ENCODE measurements around the gene MYO3B.

DNA sequence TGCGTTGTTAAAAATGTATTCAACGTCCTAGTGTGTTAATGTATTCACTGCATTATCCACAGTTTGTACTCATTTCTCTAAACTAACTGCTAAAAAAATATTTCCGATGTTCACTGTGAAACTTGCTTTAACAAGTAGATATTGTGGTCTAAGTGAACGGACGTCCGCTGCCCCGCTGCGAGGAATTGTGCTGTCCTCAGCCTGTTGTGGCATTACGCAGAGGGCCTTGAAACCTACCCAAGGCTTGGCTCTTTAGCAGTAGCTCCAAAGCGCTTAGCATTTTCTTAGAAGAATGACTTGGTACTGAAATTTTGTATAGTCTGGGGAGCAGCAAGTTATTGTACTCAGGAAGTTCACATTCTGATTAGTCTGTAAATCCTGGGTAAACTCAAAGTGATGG is 400.7 kb downstream of the MYO3B start:
- TF ChIP-seq, protein P1, sequence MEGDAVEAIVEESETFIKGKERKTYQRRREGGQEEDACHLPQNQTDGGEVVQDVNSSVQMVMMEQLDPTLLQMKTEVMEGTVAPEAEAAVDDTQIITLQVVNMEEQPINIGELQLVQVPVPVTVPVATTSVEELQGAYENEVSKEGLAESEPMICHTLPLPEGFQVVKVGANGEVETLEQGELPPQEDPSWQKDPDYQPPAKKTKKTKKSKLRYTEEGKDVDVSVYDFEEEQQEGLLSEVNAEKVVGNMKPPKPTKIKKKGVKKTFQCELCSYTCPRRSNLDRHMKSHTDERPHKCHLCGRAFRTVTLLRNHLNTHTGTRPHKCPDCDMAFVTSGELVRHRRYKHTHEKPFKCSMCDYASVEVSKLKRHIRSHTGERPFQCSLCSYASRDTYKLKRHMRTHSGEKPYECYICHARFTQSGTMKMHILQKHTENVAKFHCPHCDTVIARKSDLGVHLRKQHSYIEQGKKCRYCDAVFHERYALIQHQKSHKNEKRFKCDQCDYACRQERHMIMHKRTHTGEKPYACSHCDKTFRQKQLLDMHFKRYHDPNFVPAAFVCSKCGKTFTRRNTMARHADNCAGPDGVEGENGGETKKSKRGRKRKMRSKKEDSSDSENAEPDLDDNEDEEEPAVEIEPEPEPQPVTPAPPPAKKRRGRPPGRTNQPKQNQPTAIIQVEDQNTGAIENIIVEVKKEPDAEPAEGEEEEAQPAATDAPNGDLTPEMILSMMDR (conservative IDR thresholded peaks at IDR 0.05): no peak
- TF ChIP-seq ZFX (IDR thresholded peaks at IDR 0.05): no peak
